Measurements from ENCODE around the gene ULK2.
"Not testable (repeated sequence)": the region's sequence is repeated elsewhere in the genome, so short reads cannot be mapped to it uniquely, and the experiment has no call there.

ULK2 gene

GRCh38 chr17:19896679-19897078 is 28.9 kb upstream of the ULK2 start:
- TF ChIP-seq CTCF (IDR thresholded peaks at IDR 0.05; ENCODE audit: insufficient read depth, low read length, poor library complexity, severe bottlenecking), result no peak
- peaks cover 3% of the 10 kb centered on the region; the same call in 1 of the 2 replicates for H3K36me3 ChIP-seq (ENCODE audit: control insufficient read depth, insufficient read depth, low read length)
- H3K27me3 ChIP-seq (replicated peaks; ENCODE audit: control insufficient read depth, insufficient read depth, low read length), result no peaks in the 10 kb centered on the region
- H3K4me3 ChIP-seq (replicated peaks; ENCODE audit: low read depth, low read length), result no peak overlapping the region
- no peak for DNase-seq (ENCODE audit: extremely low read depth, insufficient read length)

- not testable (repeated sequence) for H3K4me3 ChIP-seq (replicated peaks; ENCODE audit: low read depth, low read length); H3K36me3 ChIP-seq (ENCODE audit: control insufficient read depth, insufficient read depth, low read length); DNase-seq (ENCODE audit: extremely low read depth, insufficient read length); H3K27me3 ChIP-seq (replicated peaks; ENCODE audit: control insufficient read depth, insufficient read depth, low read length)
Measured at GRCh38 chr17:19890554-19890953, 22.8 kb upstream of the ULK2 start.

- H3K36me3 ChIP-seq (ENCODE audit: control insufficient read depth, insufficient read depth, low read length); H3K4me3 ChIP-seq (replicated peaks; ENCODE audit: low read depth, low read length); DNase-seq (ENCODE audit: extremely low read depth, insufficient read length); H3K27me3 ChIP-seq (replicated peaks; ENCODE audit: control insufficient read depth, insufficient read depth, low read length): not testable (repeated sequence)
Measured at GRCh38 chr17:19890001-19890400, 22.3 kb upstream of the ULK2 start.

GRCh38 chr17:19886116-19886515 is 18.4 kb upstream of the ULK2 start:
- Histone ChIP-seq H3K27me3 (replicated peaks; ENCODE audit: control insufficient read depth, insufficient read depth, low read length) (no peaks in the 10 kb centered on the region), H3K36me3 (ENCODE audit: control insufficient read depth, insufficient read depth, low read length) (no peaks in the 10 kb centered on the region), H3K4me3 (replicated peaks; ENCODE audit: low read depth, low read length) (no peak overlapping the region)
- DNase-seq (ENCODE audit: extremely low read depth, insufficient read length), result no peak
- TF ChIP-seq CTCF (IDR thresholded peaks at IDR 0.05; ENCODE audit: insufficient read depth, low read length, poor library complexity, severe bottlenecking), result no peak

- H3K36me3 ChIP-seq (ENCODE audit: control insufficient read depth, insufficient read depth, low read length), result no peaks in the 10 kb centered on the region
- TF ChIP-seq CTCF (IDR thresholded peaks at IDR 0.05; ENCODE audit: insufficient read depth, low read length, poor library complexity, severe bottlenecking), result no peak
- H3K27me3 ChIP-seq (replicated peaks; ENCODE audit: control insufficient read depth, insufficient read depth, low read length), result no peaks in the 10 kb centered on the region
- no peak overlapping the region for H3K4me3 ChIP-seq (replicated peaks; ENCODE audit: low read depth, low read length)
- DNase-seq (ENCODE audit: extremely low read depth, insufficient read length), result no peak
Measured at GRCh38 chr17:19883537-19884215, 15.9 kb upstream of the ULK2 start.

- no peak for DNase-seq (ENCODE audit: extremely low read depth, insufficient read length)
- Histone ChIP-seq H3K4me3 (replicated peaks; ENCODE audit: low read depth, low read length) (no peak overlapping the region), H3K36me3 (ENCODE audit: control insufficient read depth, insufficient read depth, low read length) (no peaks in the 10 kb centered on the region), H3K27me3 (replicated peaks; ENCODE audit: control insufficient read depth, insufficient read depth, low read length) (no peaks in the 10 kb centered on the region)
- TF ChIP-seq CTCF (IDR thresholded peaks at IDR 0.05; ENCODE audit: insufficient read depth, low read length, poor library complexity, severe bottlenecking), result no peak
Measured at GRCh38 chr17:19880393-19880792, 12.7 kb upstream of the ULK2 start.
